Neural cell (in vitro differentiated cells): ENCODE data around the gene GFRA1.

Experiments used
- EP300 ChIP-seq: fragments of 450-650 bp; conservative IDR thresholded peaks from 2 replicates; pipeline ENCODE4 v1.6.1; 2014; ENCODE audit warnings: antibody characterized with exemption, mild to moderate bottlenecking, moderate library complexity; ENCODE audit not compliant: poor library complexity, severe bottlenecking
- EZH2 ChIP-seq: fragments of 200-600, 300-800 bp; shearing (Covaris generic), sonication (generic); IDR thresholded peaks from 2 replicates; pipeline ENCODE4 v1.6.1; 2014; ENCODE audit warnings: antibody characterized with exemption, low read length, borderline replicate concordance, mild to moderate bottlenecking; ENCODE audit not compliant: insufficient read depth, poor library complexity, severe bottlenecking
- MXI1 ChIP-seq: fragments of 450-650 bp; conservative IDR thresholded peaks from 2 replicates; pipeline ENCODE4 v1.6.1; 2014; ENCODE audit warnings: antibody characterized with exemption, mild to moderate bottlenecking; ENCODE audit not compliant: poor library complexity, severe bottlenecking
- POLR2AphosphoS5 ChIP-seq: IDR thresholded peaks from 2 replicates; pipeline ENCODE4 v1.6.1; 2012
- TF ChIP-seq, protein P1 (sequence below): fragments of 450-650 bp; IDR thresholded peaks from 2 replicates; pipeline ENCODE4 v1.5.1; 2014; ENCODE audit warnings: antibody characterized with exemption, mild to moderate bottlenecking, moderate library complexity; ENCODE audit not compliant: poor library complexity, severe bottlenecking

DNA sequence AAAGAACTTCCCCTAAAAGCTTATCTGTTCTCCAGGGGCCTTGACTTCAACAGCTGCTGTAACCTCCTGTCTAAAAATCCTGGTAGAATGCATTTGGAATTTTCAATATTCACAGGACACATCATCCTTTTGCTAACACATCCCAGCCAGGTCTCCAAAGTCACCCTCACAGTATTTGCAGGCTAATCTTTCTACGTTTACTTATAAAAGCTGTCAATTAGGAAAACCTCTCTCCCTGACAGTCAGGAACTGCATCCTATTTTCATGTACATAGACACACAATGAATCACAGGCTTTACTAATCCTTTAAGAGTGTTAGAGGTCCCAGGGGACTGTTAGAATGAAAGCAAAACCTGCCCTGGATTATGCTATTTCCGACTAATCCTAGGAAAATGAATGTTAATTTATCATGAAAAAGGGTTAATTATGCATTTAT, 102.2 kb downstream of the GFRA1 start:
- TF ChIP-seq EZH2 (no peak), EP300 (peak; percentile 19), POLR2AphosphoS5 (peak; percentile 46), MXI1 (no peak)
- TF ChIP-seq, protein P1, sequence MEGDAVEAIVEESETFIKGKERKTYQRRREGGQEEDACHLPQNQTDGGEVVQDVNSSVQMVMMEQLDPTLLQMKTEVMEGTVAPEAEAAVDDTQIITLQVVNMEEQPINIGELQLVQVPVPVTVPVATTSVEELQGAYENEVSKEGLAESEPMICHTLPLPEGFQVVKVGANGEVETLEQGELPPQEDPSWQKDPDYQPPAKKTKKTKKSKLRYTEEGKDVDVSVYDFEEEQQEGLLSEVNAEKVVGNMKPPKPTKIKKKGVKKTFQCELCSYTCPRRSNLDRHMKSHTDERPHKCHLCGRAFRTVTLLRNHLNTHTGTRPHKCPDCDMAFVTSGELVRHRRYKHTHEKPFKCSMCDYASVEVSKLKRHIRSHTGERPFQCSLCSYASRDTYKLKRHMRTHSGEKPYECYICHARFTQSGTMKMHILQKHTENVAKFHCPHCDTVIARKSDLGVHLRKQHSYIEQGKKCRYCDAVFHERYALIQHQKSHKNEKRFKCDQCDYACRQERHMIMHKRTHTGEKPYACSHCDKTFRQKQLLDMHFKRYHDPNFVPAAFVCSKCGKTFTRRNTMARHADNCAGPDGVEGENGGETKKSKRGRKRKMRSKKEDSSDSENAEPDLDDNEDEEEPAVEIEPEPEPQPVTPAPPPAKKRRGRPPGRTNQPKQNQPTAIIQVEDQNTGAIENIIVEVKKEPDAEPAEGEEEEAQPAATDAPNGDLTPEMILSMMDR = no peak
